Hepatocyte (in vitro differentiated cells): ENCODE results near the gene SAP130.

Experiments used
- CTCF ChIP-seq: fragments of 200-600 bp; sonication (generic); IDR thresholded peaks from 2 replicates; pipeline ENCODE4 v1.5.1; 2016; ENCODE audit warnings: antibody characterized with exemption, mild to moderate bottlenecking; ENCODE audit not compliant: poor library complexity
- EZH2 ChIP-seq: fragments of 200-600 bp; sonication (generic); IDR thresholded peaks from 2 replicates; pipeline ENCODE4 v1.6.1; 2016; ENCODE audit warnings: antibody characterized with exemption, mild to moderate bottlenecking, borderline replicate concordance

- TF ChIP-seq CTCF (no peak), EZH2 (no peak)
Observed at GRCh38 chr2:127891811-127892210, 136.0 kb downstream of the SAP130 start.
